ENCODE measurements around the gene TM4SF4. TPM values are rescaled to one million over a fixed set of nuclear protein-coding genes. Genes with fewer than 3 reads are reported as not detected.

The TM4SF4 gene
- total RNA-seq, 1 donor from 2014 or later = not detected

GRCh38 chr3:149450281-149450680 lies 24.2 kb upstream of the TM4SF4 start:
- peaks cover 8% of the 10 kb centered on the region for H3K9me3 Mint-ChIP-seq (ENCODE audit: unreplicated experiment)
- peak overlapping the region; percentile 39 for H3K4me2 ChIP-seq (ENCODE audit: low read length)
- no peaks in the 10 kb centered on the region for H3K27me3 Mint-ChIP-seq (ENCODE audit: low read depth, unreplicated experiment)
- no peaks in the 10 kb centered on the region for H3K36me3 ChIP-seq (ENCODE audit: insufficient read depth, low read length)
- H3K4me3 Mint-ChIP-seq (ENCODE audit: unreplicated experiment) = no peak overlapping the region
- H2AFZ ChIP-seq (ENCODE audit: low read depth, low read length) = peak overlapping the region; percentile 22
- H3K79me2 ChIP-seq (ENCODE audit: insufficient read depth, low read length) = no peaks in the 10 kb centered on the region
- peaks cover 7% of the 10 kb centered on the region for H3K9me3 ChIP-seq (ENCODE audit: insufficient read depth, low read depth, low read length)
- H3K4me1 Mint-ChIP-seq (ENCODE audit: low read depth, unreplicated experiment) = peaks cover 45% of the 10 kb centered on the region
- H3K9ac ChIP-seq (ENCODE audit: low read length) = peak overlapping the region; percentile 58
- no peak overlapping the region for H3K4me3 ChIP-seq (ENCODE audit: insufficient read depth, low read depth, low read length)
- H3K27ac Mint-ChIP-seq (ENCODE audit: unreplicated experiment) = peak overlapping the region; percentile 69
- peaks cover 8% of the 10 kb centered on the region for H3K36me3 Mint-ChIP-seq (ENCODE audit: low read depth, unreplicated experiment)
- no peaks in the 10 kb centered on the region for H3K27me3 ChIP-seq (ENCODE audit: insufficient read depth, low read length)
- DNase-seq (ENCODE audit: low read depth) = no peak
- TF ChIP-seq EZH2 (IDR thresholded peaks at IDR 0.05; ENCODE audit: insufficient read depth, low read length) = no peak
- TF ChIP-seq CTCF (IDR thresholded peaks at IDR 0.05; ENCODE audit: insufficient read depth, low read depth, low read length) = no peak
- H3K4me1 ChIP-seq (ENCODE audit: insufficient read depth, low read length) = peaks cover 30% of the 10 kb centered on the region
- H3K27ac ChIP-seq (ENCODE audit: low read depth, low read length) = peak overlapping the region; percentile 82
- FAIRE-seq = no peak
- H4K20me1 ChIP-seq (ENCODE audit: insufficient read depth, low read length) = no peaks in the 10 kb centered on the region

GRCh38 chr3:149452036-149452435 lies 22.5 kb upstream of the TM4SF4 start:
- no peak overlapping the region for H3K4me3 ChIP-seq (ENCODE audit: insufficient read depth, low read depth, low read length)
- no peak for DNase-seq (ENCODE audit: low read depth)

More at GRCh38 chr3:149452036-149452435, 22.5 kb upstream of the TM4SF4 start:
- no peaks in the 10 kb centered on the region for H3K79me2 ChIP-seq (ENCODE audit: insufficient read depth, low read length)
- Mint-ChIP-seq H3K36me3 (ENCODE audit: low read depth, unreplicated experiment) (peaks cover 8% of the 10 kb centered on the region), H3K9me3 (ENCODE audit: unreplicated experiment) (peaks cover 8% of the 10 kb centered on the region), H3K27me3 (ENCODE audit: low read depth, unreplicated experiment) (no peaks in the 10 kb centered on the region), H3K4me1 (ENCODE audit: low read depth, unreplicated experiment) (peaks cover 46% of the 10 kb centered on the region), H3K27ac (ENCODE audit: unreplicated experiment) (no peak overlapping the region), H3K4me3 (ENCODE audit: unreplicated experiment) (no peak overlapping the region)
- H3K36me3 ChIP-seq (ENCODE audit: insufficient read depth, low read length) = no peaks in the 10 kb centered on the region
- no peak overlapping the region for H3K9ac ChIP-seq (ENCODE audit: low read length)
- no peak for FAIRE-seq
- TF ChIP-seq CTCF (IDR thresholded peaks at IDR 0.05; ENCODE audit: insufficient read depth, low read depth, low read length) (no peak), EZH2 (IDR thresholded peaks at IDR 0.05; ENCODE audit: insufficient read depth, low read length) (no peak)
- H3K4me1 ChIP-seq (ENCODE audit: insufficient read depth, low read length) = peaks cover 30% of the 10 kb centered on the region
- no peaks in the 10 kb centered on the region for H4K20me1 ChIP-seq (ENCODE audit: insufficient read depth, low read length)
- no peak overlapping the region for H3K27ac ChIP-seq (ENCODE audit: low read depth, low read length)
- peaks cover 7% of the 10 kb centered on the region for H3K9me3 ChIP-seq (ENCODE audit: insufficient read depth, low read depth, low read length)
- no peaks in the 10 kb centered on the region for H3K27me3 ChIP-seq (ENCODE audit: insufficient read depth, low read length)
- H3K4me2 ChIP-seq (ENCODE audit: low read length) = no peak overlapping the region
- H2AFZ ChIP-seq (ENCODE audit: low read depth, low read length) = no peak overlapping the region

All from astrocyte (in vitro differentiated cells and primary cell).